Measurements from ENCODE around the gene CBX4. TPM values are rescaled to one million over a fixed set of nuclear protein-coding genes. Genes with fewer than 3 reads are reported as not detected.
A peak's percentile ranks its signal among the peaks of the same experiment; 100 is the strongest.

Gene CBX4
- total and polyA plus RNA-seq, 4 donors, result 2.5 to 13.4 (median 9.4) TPM

- DNase-seq (no peak), ATAC-seq (ENCODE audit: low FRiP score) (no peak)
- intact Hi-C loops (cut with DNase I), result no loop called here
- WGBS, 2 donors, result 10 to 12% methylated on average over 11 of the region's 11 CpGs
- H3K4me3 ChIP-seq (ENCODE audit: low read length in 2 of 2), result no peak overlapping the region
- H3K9me3 ChIP-seq (ENCODE audit: control insufficient read depth, low read length), result no peaks in the 10 kb centered on the region
- H3K27ac ChIP-seq (ENCODE audit: low read depth in 1 of 2, low read length in 2 of 2), result no peak overlapping the region
- no peaks in the 10 kb centered on the region for H3K27me3 ChIP-seq (ENCODE audit: control insufficient read depth in 1 of 2, insufficient read depth in 2 of 2, low read length in 1 of 2)
- H3K36me3 ChIP-seq (ENCODE audit: control insufficient read depth in 1 of 2, insufficient read depth in 2 of 2, low read length in 1 of 2), result no peaks in the 10 kb centered on the region
- no peaks in the 10 kb centered on the region for H3K4me1 ChIP-seq (ENCODE audit: control insufficient read depth in 1 of 2, insufficient read depth in 2 of 2, low read length in 2 of 2)
Measured at GRCh38 chr17:79802039-79802735, 37.1 kb downstream of the CBX4 start.

- DNase-seq, result no peak
- 6 to 7% methylated on average over 51 to 52 of the region's 52 CpGs for WGBS, 2 donors
- ATAC-seq (ENCODE audit: low FRiP score), result no peak
- H3K27ac ChIP-seq (ENCODE audit: low read depth in 1 of 2, low read length in 2 of 2), result no peak overlapping the region
- no peak overlapping the region for H3K4me3 ChIP-seq (ENCODE audit: low read length in 2 of 2)
- intact Hi-C loops (cut with DNase I), result no loop called here
- no peaks in the 10 kb centered on the region for H3K27me3 ChIP-seq (ENCODE audit: control insufficient read depth in 1 of 2, insufficient read depth in 2 of 2, low read length in 1 of 2)
- no peaks in the 10 kb centered on the region for H3K36me3 ChIP-seq (ENCODE audit: control insufficient read depth in 1 of 2, insufficient read depth in 2 of 2, low read length in 1 of 2)
- H3K9me3 ChIP-seq (ENCODE audit: control insufficient read depth, low read length), result no peaks in the 10 kb centered on the region
- no peaks in the 10 kb centered on the region for H3K4me1 ChIP-seq (ENCODE audit: control insufficient read depth in 1 of 2, insufficient read depth in 2 of 2, low read length in 2 of 2)
Measured at GRCh38 chr17:79801156-79802038, 37.8 kb downstream of the CBX4 start.

DNA sequence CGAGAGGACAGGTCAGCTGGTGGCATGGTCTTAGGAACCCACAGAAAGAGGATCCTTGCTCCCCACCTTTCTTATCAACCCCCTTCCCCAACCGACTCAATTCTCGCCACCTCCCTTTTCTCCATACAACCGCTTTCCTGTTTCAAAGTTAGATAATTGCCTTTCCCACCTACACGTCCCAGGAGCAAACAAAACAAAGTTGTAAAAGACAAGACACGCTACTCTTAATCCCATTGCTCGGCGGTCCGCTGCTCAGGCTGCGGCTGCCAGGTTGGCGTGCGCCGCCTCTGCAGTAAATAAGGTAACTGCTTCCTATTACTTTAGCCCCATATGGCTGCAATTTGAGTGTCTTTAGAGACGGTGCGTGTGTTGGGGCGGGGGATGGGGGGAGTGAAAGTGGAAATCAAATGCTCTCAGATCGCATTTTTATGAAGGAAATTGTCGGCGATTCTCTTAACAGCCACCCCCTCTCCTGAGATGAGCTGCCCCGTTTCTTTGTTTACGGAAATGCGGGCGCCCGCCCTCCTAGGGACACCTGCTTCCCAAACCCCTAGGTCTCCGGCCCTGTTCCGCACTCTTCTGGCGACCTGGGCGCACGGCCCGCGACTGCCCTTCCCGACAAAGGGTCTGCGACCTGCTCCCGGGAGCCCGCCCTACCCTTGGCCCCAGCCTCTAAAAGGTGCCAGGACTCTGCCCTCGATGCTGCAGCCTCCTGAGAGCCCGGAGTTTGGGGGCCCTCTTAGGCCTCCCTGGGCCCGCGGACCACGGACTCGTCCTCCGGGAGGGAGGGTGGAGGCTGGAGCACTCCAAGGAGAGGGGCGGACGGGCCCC is 38.7 kb downstream of the CBX4 start:
- Histone ChIP-seq H3K4me3 (ENCODE audit: low read length in 2 of 2) (no peak overlapping the region), H3K4me1 (ENCODE audit: control insufficient read depth in 1 of 2, insufficient read depth in 2 of 2, low read length in 2 of 2) (no peaks in the 10 kb centered on the region), H3K9me3 (ENCODE audit: control insufficient read depth, low read length) (no peaks in the 10 kb centered on the region), H3K27me3 (ENCODE audit: control insufficient read depth in 1 of 2, insufficient read depth in 2 of 2, low read length in 1 of 2) (no peaks in the 10 kb centered on the region), H3K27ac (ENCODE audit: low read depth in 1 of 2, low read length in 2 of 2) (no peak overlapping the region), H3K36me3 (ENCODE audit: control insufficient read depth in 1 of 2, insufficient read depth in 2 of 2, low read length in 1 of 2) (no peaks in the 10 kb centered on the region)
- intact Hi-C loops (cut with DNase I), result no loop called here
- WGBS, 2 donors, result 2% methylated on average over 44 of the region's 44 CpGs
- ATAC-seq (ENCODE audit: low FRiP score) (no peak), DNase-seq (no peak)

- H3K4me3 ChIP-seq (ENCODE audit: low read length in 2 of 2), result no peak overlapping the region
- no peaks in the 10 kb centered on the region for H3K4me1 ChIP-seq (ENCODE audit: control insufficient read depth in 1 of 2, insufficient read depth in 2 of 2, low read length in 2 of 2)
Measured at GRCh38 chr17:79799538-79800324, 39.5 kb downstream of the CBX4 start.

GRCh38 chr17:79799174-79799537 is 40.1 kb downstream of the CBX4 start:
- Histone ChIP-seq H3K27me3 (ENCODE audit: control insufficient read depth in 1 of 2, insufficient read depth in 2 of 2, low read length in 1 of 2) (no peaks in the 10 kb centered on the region), H3K4me3 (ENCODE audit: low read length in 2 of 2) (no peak overlapping the region)
- DNase-seq, result no peak

More at GRCh38 chr17:79799538-79800324, 39.5 kb downstream of the CBX4 start:
- intact Hi-C loops (cut with DNase I), result loop anchor here in 1 of 2 donors (5.0 kb wide), 1 partner anchor 38 kb away; the partner anchor contains the start of gene CBX4
- no peak for DNase-seq
- Histone ChIP-seq H3K36me3 (ENCODE audit: control insufficient read depth in 1 of 2, insufficient read depth in 2 of 2, low read length in 1 of 2) (no peaks in the 10 kb centered on the region), H3K27ac (ENCODE audit: low read depth in 1 of 2, low read length in 2 of 2) (no peak overlapping the region), H3K27me3 (ENCODE audit: control insufficient read depth in 1 of 2, insufficient read depth in 2 of 2, low read length in 1 of 2) (no peaks in the 10 kb centered on the region), H3K9me3 (ENCODE audit: control insufficient read depth, low read length) (no peaks in the 10 kb centered on the region)
- 6 to 10% methylated on average over 31 of the region's 31 CpGs for WGBS, 2 donors
- ATAC-seq (ENCODE audit: low FRiP score), result no peak

DNA sequence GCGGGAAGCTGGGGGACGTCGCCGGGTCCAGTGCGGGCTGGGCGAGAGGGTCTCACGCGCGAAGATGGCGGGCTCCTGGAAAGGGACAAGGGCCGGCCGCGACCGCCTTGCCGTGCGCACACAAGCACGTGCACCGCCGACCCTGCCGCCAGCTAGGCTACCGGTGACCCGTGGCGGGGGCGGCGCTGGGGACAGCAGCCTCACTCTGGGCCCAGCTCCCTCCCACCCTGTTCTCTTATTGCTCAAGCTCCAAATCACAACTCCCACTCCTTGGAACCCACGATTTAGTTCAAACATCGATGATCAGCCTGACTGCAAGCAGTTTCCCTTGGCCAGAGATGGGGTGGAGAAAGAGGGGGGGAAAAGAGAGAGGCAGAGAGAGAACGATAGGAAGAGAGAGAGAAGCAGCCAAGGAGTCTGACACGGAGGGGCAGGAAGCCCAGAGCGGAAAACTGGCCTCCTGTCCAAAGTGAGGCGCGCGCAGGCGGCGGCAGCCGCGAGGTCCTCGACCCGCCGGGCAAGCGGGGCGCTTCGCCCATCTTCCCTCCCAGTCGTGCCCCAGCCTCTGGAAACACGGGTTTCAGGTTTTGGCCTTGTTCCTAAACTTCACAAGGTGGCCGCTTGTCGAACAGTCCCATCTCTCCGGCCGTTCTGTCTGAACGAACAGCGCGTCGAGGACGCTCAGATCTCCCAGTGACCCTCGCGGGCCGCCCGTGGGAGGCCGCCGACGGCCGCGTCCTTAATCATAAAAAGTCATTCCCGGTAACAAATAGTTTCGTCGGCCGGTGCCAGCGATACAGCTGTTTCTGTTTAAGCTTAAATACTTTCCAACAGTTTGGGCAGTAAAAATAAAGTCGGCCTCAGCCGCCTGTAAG is 40.7 kb downstream of the CBX4 start:
- 1 to 2% methylated on average over 61 to 70 of the region's 70 CpGs for WGBS, 2 donors
- no peak overlapping the region for H3K27ac ChIP-seq (ENCODE audit: low read depth in 1 of 2, low read length in 2 of 2)
- intact Hi-C loops (cut with DNase I), result loop anchor here in 1 of 2 donors (5.0 kb wide), 1 partner anchor 39 kb away; the partner anchor contains the start of gene CBX4
- no peaks in the 10 kb centered on the region for H3K27me3 ChIP-seq (ENCODE audit: control insufficient read depth in 1 of 2, insufficient read depth in 2 of 2, low read length in 1 of 2)
- H3K4me3 ChIP-seq (ENCODE audit: low read length in 2 of 2), result no peak overlapping the region
- H3K9me3 ChIP-seq (ENCODE audit: control insufficient read depth, low read length), result no peaks in the 10 kb centered on the region
- ATAC-seq (ENCODE audit: low FRiP score) (no peak), DNase-seq (no peak)
- no peaks in the 10 kb centered on the region for H3K36me3 ChIP-seq (ENCODE audit: control insufficient read depth in 1 of 2, insufficient read depth in 2 of 2, low read length in 1 of 2)
- H3K4me1 ChIP-seq (ENCODE audit: control insufficient read depth in 1 of 2, insufficient read depth in 2 of 2, low read length in 2 of 2), result no peaks in the 10 kb centered on the region

More at GRCh38 chr17:79799174-79799537, 40.1 kb downstream of the CBX4 start:
- WGBS, 2 donors, result 5% methylated on average over 22 to 23 of the region's 23 CpGs
- Histone ChIP-seq H3K4me1 (ENCODE audit: control insufficient read depth in 1 of 2, insufficient read depth in 2 of 2, low read length in 2 of 2) (no peaks in the 10 kb centered on the region), H3K36me3 (ENCODE audit: control insufficient read depth in 1 of 2, insufficient read depth in 2 of 2, low read length in 1 of 2) (no peaks in the 10 kb centered on the region), H3K27ac (ENCODE audit: low read depth in 1 of 2, low read length in 2 of 2) (no peak overlapping the region), H3K9me3 (ENCODE audit: control insufficient read depth, low read length) (no peaks in the 10 kb centered on the region)
- no peak for ATAC-seq (ENCODE audit: low FRiP score)
- intact Hi-C loops (cut with DNase I), result loop anchor here in 1 of 2 donors (5.0 kb wide), 1 partner anchor 38 kb away; the partner anchor contains the start of gene CBX4

- WGBS, 2 donors, result 1% methylated on average over 47 to 89 of the region's 89 CpGs
- Histone ChIP-seq H3K4me3 (ENCODE audit: low read length in 2 of 2) (peak overlapping the region; percentile 55 to 87), H3K27me3 (ENCODE audit: control insufficient read depth in 1 of 2, insufficient read depth in 2 of 2, low read length in 1 of 2) (no peaks in the 10 kb centered on the region), H3K9me3 (ENCODE audit: control insufficient read depth, low read length) (no peaks in the 10 kb centered on the region), H3K36me3 (ENCODE audit: control insufficient read depth in 1 of 2, insufficient read depth in 2 of 2, low read length in 1 of 2) (no peaks in the 10 kb centered on the region), H3K27ac (ENCODE audit: low read depth in 1 of 2, low read length in 2 of 2) (no peak overlapping the region), H3K4me1 (ENCODE audit: control insufficient read depth in 1 of 2, insufficient read depth in 2 of 2, low read length in 2 of 2) (no peaks in the 10 kb centered on the region)
- intact Hi-C loops (cut with DNase I), result loop anchor here (2.0 to 5.0 kb wide), 2 partner anchors 40 to 41 kb away; partner anchors contain the start of gene CBX4 (in 2 of the 2)
- DNase-seq (no peak), ATAC-seq (ENCODE audit: low FRiP score) (no peak)
Measured at GRCh38 chr17:79797492-79798298, 41.5 kb downstream of the CBX4 start.
